Astrocyte of the cerebellum (primary cell): ENCODE measurements around the gene DOC2B.

ENCODE experiments used
- DNase-seq: peaks from one replicate; pipeline ENCODE4 v3.0.0-alpha.2; 2011; ENCODE audit warnings: low read depth
- H3K4me3 ChIP-seq: 2 replicates; pipeline ENCODE4 v1.5.1; 2011; ENCODE audit warnings: mild to moderate bottlenecking, low read depth, low read length, moderate library complexity
- CTCF ChIP-seq: IDR thresholded peaks from 2 replicates; pipeline ENCODE4 v1.5.1; 2012; ENCODE audit warnings: low read length, low read depth, moderate library complexity, mild to moderate bottlenecking; ENCODE audit errors: missing control alignments
- in situ Hi-C: cut with HindIII; loops from 2 replicates; pipeline ENCODE4 v1.10.0; 2017; ENCODE audit warnings: low sequenced_read_pairs

Gene DOC2B

GRCh38 chr17:161481-161880 lies 20.0 kb downstream of the DOC2B start:
- no peak overlapping the region for H3K4me3 ChIP-seq
- TF ChIP-seq CTCF = no peak

GRCh38 chr17:160336-160735 lies 21.1 kb downstream of the DOC2B start:
- DNase-seq = no peak
- no peak overlapping the region for H3K4me3 ChIP-seq
- no peak for TF ChIP-seq CTCF
- in situ Hi-C loops = no loop called here

More at GRCh38 chr17:161481-161880, 20.0 kb downstream of the DOC2B start:
- DNase-seq = no peak
- in situ Hi-C loops = no loop called here

DNA sequence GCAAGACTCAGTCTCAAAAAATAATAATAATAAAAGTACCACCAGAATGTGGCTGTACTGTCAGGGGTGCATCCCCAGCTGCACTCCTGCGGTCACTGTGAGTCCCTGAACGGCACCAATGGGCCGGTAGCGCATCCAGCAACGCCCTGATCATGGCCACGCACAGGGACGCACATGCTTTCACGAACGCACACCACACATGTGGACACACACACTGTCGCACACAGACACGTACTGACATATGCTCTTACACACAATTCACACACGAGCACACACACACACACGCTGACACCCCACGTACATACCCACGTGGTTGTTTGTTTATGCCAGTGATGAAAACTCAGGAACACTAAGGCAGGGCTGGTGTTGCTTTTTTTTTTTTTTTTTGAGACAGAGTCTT lies 21.8 kb downstream of the DOC2B start:
- TF ChIP-seq CTCF = no peak
- in situ Hi-C loops = no loop called here
- DNase-seq = no peak
- no peak overlapping the region for H3K4me3 ChIP-seq

- in situ Hi-C loops = no loop called here
- no peak for TF ChIP-seq CTCF
- no peak for DNase-seq
- H3K4me3 ChIP-seq = no peak overlapping the region
Measured at GRCh38 chr17:158379-158778, 23.1 kb downstream of the DOC2B start.

GRCh38 chr17:157901-158300 lies 23.5 kb downstream of the DOC2B start:
- TF ChIP-seq CTCF = no peak
- no peak overlapping the region for H3K4me3 ChIP-seq
- in situ Hi-C loops = no loop called here
- DNase-seq = no peak

DNA sequence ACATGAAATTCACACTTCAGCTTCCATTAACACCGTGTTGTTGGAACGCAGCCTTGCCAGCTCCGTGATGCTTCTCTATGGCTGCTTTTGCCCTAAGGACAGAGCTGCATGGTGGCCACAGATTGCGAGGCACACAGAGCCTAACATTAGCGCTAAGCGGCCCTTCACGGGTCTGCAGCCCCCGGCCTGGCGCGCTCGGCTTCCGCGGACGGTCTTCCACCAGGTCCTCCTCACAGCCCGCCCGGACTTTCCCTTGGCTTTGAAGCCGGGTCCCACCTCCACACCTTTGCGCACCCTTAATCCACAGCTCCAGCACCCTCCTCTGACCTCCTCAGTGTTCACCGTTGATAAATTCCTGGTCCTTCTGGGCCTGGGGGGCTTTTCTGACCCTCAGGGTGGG lies 24.5 kb downstream of the DOC2B start:
- no peak for TF ChIP-seq CTCF
- in situ Hi-C loops = no loop called here
- H3K4me3 ChIP-seq = no peak overlapping the region
- DNase-seq = no peak

- no peak overlapping the region for H3K4me3 ChIP-seq
- no peak for DNase-seq
- in situ Hi-C loops = no loop called here
- no peak for TF ChIP-seq CTCF
Measured at GRCh38 chr17:156094-156621, 25.3 kb downstream of the DOC2B start.
